Thymus (tissue), 11 donors: ENCODE measurements around the gene PLCH1. TPM values are rescaled to one million over a fixed set of nuclear protein-coding genes. Genes with fewer than 3 reads are reported as not detected.

ENCODE experiments used
- DNase-seq, 9 donors: peaks; one replicate each; pipeline ENCODE4 v3.0.0-alpha.2; 2013; ENCODE audit warnings: low spot score in 9 of 9, low read depth in 6 of 9, missing footprints in 1 of 9
- H3K27ac ChIP-seq, 2 donors: one replicate each; pipeline ENCODE4 v1.5.1; 2013; ENCODE audit warnings: control low read depth in 1 of 2, low read depth in 1 of 2, low read length in 1 of 2, mild to moderate bottlenecking in 1 of 2, moderate library complexity in 1 of 2
- H3K27me3 ChIP-seq, 2 donors: one replicate each; pipeline ENCODE4 v1.5.1; 2013; ENCODE audit warnings: low read length in 1 of 2; ENCODE audit not compliant: control insufficient read depth in 2 of 2, insufficient read depth in 1 of 2
- H3K36me3 ChIP-seq, 2 donors: one replicate each; pipeline ENCODE4 v1.5.1; 2013; ENCODE audit warnings: low read length in 1 of 2, mild to moderate bottlenecking in 1 of 2, moderate library complexity in 1 of 2; ENCODE audit not compliant: control insufficient read depth in 2 of 2, insufficient read depth in 2 of 2
- H3K4me1 ChIP-seq, 2 donors: one replicate each; pipeline ENCODE4 v1.5.1; 2013; ENCODE audit warnings: low read length in 2 of 2; ENCODE audit not compliant: control insufficient read depth in 2 of 2, insufficient read depth in 2 of 2
- H3K4me3 ChIP-seq, 2 donors: one replicate each; pipeline ENCODE4 v1.5.1; 2013; ENCODE audit warnings: low read length in 2 of 2, control low read depth in 1 of 2, mild to moderate bottlenecking in 1 of 2
- H3K9me3 ChIP-seq, 2 donors: one replicate each; pipeline ENCODE4 v1.5.1; 2013; ENCODE audit warnings: low read length in 1 of 2, mild to moderate bottlenecking in 1 of 2; ENCODE audit not compliant: control insufficient read depth in 2 of 2, insufficient read depth in 1 of 2
- WGBS: extraction: QIAGEN DNeasy Blood & Tissue Kit; methylation state at CpG from one replicate; pipeline ENCODE4 v1.1.7; 2013; 5-methylcytosine and 5-hydroxymethylcytosine counted together
- polyA plus RNA-seq: library from polyadenylated mRNA; stranded (reverse); fragments of 200-250 nt; gene quantifications from one replicate; pipeline ENCODE4 v1.2.3, GENCODE V29; 2013
- total RNA-seq: library from RNA; stranded (reverse); fragments of 120-200 nt; gene quantifications from one replicate; pipeline ENCODE4 v1.2.4, GENCODE V29; 2013
- donor health status: healthy.

PLCH1 gene
- total and polyA plus RNA-seq, 2 donors = 7.6 to 29.3 TPM

GRCh38 chr3:155682426-155683343, 62.2 kb downstream of the PLCH1 start:
- H3K27ac ChIP-seq = no peak overlapping the region
- WGBS = 92% methylated on average over 3 of the region's 3 CpGs
- no peak overlapping the region for H3K4me3 ChIP-seq
- no peak for DNase-seq
- H3K4me1 ChIP-seq = no peaks in the 10 kb centered on the region
- H3K36me3 ChIP-seq = no peaks in the 10 kb centered on the region
- no peaks in the 10 kb centered on the region for H3K9me3 ChIP-seq
- H3K27me3 ChIP-seq = no peaks in the 10 kb centered on the region

- Histone ChIP-seq H3K4me1 (no peaks in the 10 kb centered on the region), H3K4me3 (no peak overlapping the region), H3K36me3 (no peaks in the 10 kb centered on the region), H3K9me3 (no peaks in the 10 kb centered on the region), H3K27me3 (no peaks in the 10 kb centered on the region), H3K27ac (no peak overlapping the region)
- WGBS = 95% methylated on average over 14 of the region's 14 CpGs
- no peak for DNase-seq
Measured at GRCh38 chr3:155676252-155676981, 68.5 kb downstream of the PLCH1 start.

GRCh38 chr3:155675094-155675493, 69.8 kb downstream of the PLCH1 start:
- H3K27me3 ChIP-seq = no peaks in the 10 kb centered on the region
- no peak overlapping the region for H3K4me3 ChIP-seq
- DNase-seq = no peak
- H3K27ac ChIP-seq = no peak overlapping the region
- 94% methylated on average over 1 of the region's 1 CpG for WGBS
- H3K36me3 ChIP-seq = no peaks in the 10 kb centered on the region
- H3K4me1 ChIP-seq = no peaks in the 10 kb centered on the region
- no peaks in the 10 kb centered on the region for H3K9me3 ChIP-seq

GRCh38 chr3:155673421-155673820, 71.5 kb downstream of the PLCH1 start:
- H3K27me3 ChIP-seq = no peaks in the 10 kb centered on the region
- no peak overlapping the region for H3K27ac ChIP-seq
- WGBS = 98% methylated on average over 4 of the region's 4 CpGs
- H3K4me3 ChIP-seq = no peak overlapping the region
- H3K36me3 ChIP-seq = no peaks in the 10 kb centered on the region
- DNase-seq = no peak
- no peaks in the 10 kb centered on the region for H3K9me3 ChIP-seq
- no peaks in the 10 kb centered on the region for H3K4me1 ChIP-seq

- no peak overlapping the region for H3K4me3 ChIP-seq
- no peaks in the 10 kb centered on the region for H3K9me3 ChIP-seq
- H3K27ac ChIP-seq = no peak overlapping the region
- H3K27me3 ChIP-seq = no peaks in the 10 kb centered on the region
- no peaks in the 10 kb centered on the region for H3K36me3 ChIP-seq
- no peak for DNase-seq
- no peaks in the 10 kb centered on the region for H3K4me1 ChIP-seq
- 91% methylated on average over 2 of the region's 2 CpGs for WGBS
Measured at GRCh38 chr3:155670335-155670734, 74.5 kb downstream of the PLCH1 start.

GRCh38 chr3:155667988-155668387, 76.9 kb downstream of the PLCH1 start:
- H3K4me3 ChIP-seq = no peak overlapping the region
- 94% methylated on average over 2 of the region's 2 CpGs for WGBS
- H3K4me1 ChIP-seq = no peaks in the 10 kb centered on the region
- no peak overlapping the region for H3K27ac ChIP-seq
- H3K27me3 ChIP-seq = peaks cover 0 to 2% of the 10 kb centered on the region in 2 donors
- no peaks in the 10 kb centered on the region for H3K36me3 ChIP-seq
- no peak for DNase-seq
- no peaks in the 10 kb centered on the region for H3K9me3 ChIP-seq

- Histone ChIP-seq H3K9me3 (no peaks in the 10 kb centered on the region), H3K27me3 (peaks cover 0 to 2% of the 10 kb centered on the region in 2 donors), H3K4me1 (peaks cover 5 to 8% of the 10 kb centered on the region in 2 donors), H3K4me3 (no peak overlapping the region), H3K27ac (no peak overlapping the region), H3K36me3 (no peaks in the 10 kb centered on the region)
- 78% methylated on average over 4 of the region's 4 CpGs for WGBS
- DNase-seq = no peak
Measured at GRCh38 chr3:155664925-155665695, 79.8 kb downstream of the PLCH1 start.

- Histone ChIP-seq H3K36me3 (no peaks in the 10 kb centered on the region), H3K27me3 (peaks cover 0 to 2% of the 10 kb centered on the region in 2 donors), H3K9me3 (no peaks in the 10 kb centered on the region), H3K4me3 (no peak overlapping the region), H3K27ac (no peak overlapping the region), H3K4me1 (peaks cover 5 to 8% of the 10 kb centered on the region in 2 donors)
- WGBS = over 99% methylated on average over 3 of the region's 3 CpGs
- DNase-seq = no peak
Measured at GRCh38 chr3:155663467-155664212, 81.2 kb downstream of the PLCH1 start.
